ENCODE results near the gene PHLDA3.

GRCh38 chr1:201509601-201510374 lies 40.8 kb upstream of the PHLDA3 start:
- TF ChIP-seq CTCF (IDR thresholded peaks at IDR 0.05; ENCODE audit: borderline replicate concordance, extremely low read depth, low read length, poor library complexity, severe bottlenecking) = no peak
- no peak for TF ChIP-seq EZH2 (IDR thresholded peaks at IDR 0.05; ENCODE audit: borderline replicate concordance, low read depth, low read length, severe bottlenecking)

Measured in DND-41 (cell line).